NCI-H2227 (cell line): ENCODE measurements around the gene ARSI.

Experiments used
- DNase-seq: peaks from one replicate; lab custom pipeline; 2025; ENCODE audit not compliant: unreplicated experiment; lab: John Stamatoyannopoulos, UW

Gene ARSI

GRCh38 chr5:150309101-150309885 lies 6.6 kb upstream of the ARSI start:
- peak; percentile 74 for DNase-seq

DNA sequence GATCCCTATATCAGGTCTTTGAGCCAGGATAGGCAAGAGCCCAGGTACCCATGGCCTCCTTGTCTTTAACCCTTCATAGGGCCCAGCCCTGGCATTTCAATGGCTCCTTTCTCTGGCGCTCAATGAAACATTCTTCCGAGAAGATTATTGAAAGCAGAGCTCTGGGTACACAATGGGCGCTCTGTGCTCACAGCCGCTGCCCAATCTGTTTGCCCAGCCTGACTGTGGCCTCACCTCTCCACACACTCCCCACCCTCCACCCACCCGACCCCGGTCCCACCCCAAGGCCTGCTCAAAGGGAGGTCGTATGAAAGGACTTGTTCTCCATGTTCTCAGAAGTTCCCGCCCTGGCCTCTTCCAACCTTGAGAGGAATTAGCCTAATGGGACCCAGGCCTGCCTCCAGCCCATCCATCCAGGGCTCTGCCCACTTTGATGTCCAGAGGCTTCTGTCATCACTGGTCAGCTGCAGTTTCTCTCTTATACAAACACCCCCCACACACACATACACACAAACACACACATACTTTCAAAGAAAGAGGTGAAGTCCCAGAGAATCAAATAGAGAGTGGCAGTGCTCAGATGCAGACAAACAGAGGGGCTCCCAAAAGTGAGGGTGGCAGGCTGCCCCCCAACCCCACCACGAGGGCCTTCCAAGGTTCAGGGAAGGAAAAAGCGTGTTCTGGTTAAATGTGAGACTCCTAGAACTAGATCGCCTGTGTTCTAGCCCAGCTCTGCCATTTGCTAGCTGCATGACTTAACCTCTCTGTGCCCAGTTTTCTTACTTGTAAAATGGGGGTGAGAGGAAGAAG lies 5.1 kb upstream of the ARSI start:
- DNase-seq: no peak

GRCh38 chr5:150306775-150307174 lies 4.1 kb upstream of the ARSI start:
- DNase-seq: no peak

GRCh38 chr5:150305557-150305956 lies 2.9 kb upstream of the ARSI start:
- DNase-seq: no peak

DNA sequence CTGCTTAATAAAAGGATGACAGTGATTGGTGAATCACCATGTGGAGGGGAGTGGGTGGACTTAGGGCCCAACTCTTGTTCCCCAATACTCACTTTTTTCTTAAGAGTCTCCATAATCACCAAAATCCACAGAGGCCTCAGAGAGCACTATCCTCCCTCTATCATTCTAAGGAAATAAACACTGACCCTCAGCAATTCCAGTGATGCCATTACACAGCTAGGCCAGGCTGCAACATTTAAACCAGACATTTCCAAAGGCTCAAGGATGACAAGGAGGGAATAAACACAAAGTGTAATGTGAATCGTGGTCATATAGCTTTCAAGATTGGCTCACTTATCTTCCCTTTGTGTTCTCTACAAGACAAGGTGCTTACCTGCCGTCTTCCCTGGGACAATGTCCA lies 2.4 kb upstream of the ARSI start:
- DNase-seq: no peak

DNA sequence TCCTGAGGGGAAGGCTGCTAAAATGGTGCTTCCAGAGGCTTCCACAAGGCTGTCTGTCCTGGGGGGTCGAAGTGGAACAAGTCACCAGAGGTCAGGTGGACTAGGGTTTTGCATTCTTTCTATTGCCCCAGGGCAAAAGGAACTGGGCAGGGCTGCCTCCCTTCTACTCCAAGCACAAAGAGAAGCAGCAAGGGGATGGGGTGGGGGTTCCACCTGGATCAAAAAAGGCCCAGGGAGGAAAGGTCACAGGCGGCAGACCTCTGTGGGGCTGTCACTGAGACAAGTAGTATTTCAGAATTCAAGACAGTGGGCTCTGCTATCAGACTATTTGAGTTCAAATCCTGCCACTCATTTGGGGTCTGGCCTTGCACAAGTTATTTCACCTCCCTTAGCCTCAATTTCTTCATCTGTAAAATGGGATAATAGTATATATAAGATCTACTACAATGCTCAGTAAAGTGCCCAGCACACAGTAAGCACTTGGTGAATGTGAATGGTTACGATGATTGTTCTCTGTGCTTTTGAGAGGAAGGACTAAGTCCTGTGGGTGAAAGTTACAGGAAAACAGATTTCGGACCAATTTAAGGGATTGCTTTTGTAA lies 1.9 kb upstream of the ARSI start:
- DNase-seq: no peak

DNA sequence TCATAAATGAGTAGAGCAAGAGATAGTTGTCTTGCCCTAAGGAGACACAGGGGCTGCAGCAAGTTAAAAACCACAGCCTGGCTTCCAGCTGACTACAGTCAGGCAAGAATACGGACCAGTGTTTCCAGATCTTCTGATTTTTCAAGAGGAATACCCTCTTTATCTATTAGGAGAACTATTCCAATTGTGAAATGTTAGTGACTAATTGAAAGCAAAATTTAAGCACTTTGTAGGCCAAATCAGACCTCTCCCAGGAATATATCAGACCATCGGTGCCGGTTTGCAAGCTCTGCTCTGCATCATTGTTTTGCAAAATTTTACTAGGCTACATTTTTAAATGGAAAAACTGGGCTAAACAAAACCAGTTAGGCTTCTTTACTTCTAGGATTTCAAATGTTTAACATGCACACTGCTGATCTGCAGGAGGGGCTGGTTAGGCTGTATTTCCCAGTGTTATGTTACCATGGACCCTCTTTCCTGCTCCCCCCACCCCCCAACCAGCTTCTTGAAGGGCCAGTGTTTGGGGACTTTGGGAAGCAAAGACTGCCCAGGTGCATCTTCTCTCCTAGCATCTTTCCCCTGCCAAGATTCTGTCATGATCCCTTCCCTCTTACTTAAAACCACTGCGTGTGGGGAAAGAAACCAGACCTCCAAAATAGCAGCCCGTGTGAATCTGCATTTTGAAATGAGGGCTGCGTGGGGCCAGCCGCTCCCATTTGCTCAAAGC lies 1.1 kb upstream of the ARSI start:
- DNase-seq: no peak

- no peak for DNase-seq
Observed at GRCh38 chr5:150303070-150303615, 438 bp upstream of the ARSI start.

- no peak for DNase-seq
Observed at GRCh38 chr5:150301901-150302300, 804 bp downstream of the ARSI start.

DNA sequence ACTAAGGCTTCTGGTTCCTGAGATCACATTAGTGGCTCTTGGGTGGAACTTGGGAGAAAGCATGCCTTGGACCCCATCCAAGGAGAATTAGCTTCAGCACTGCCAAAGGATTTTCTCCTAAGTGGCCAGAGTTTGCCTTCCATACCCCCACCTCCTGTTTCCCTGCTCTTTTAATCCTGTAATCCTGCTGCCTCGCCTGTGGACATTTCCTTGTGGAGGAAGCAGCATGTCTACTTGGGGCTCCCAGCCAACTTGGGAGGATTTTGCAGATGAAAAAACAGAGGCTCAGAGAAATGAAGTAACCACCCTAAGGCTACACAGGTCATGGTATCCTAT lies 1.6 kb downstream of the ARSI start:
- DNase-seq: no peak

DNA sequence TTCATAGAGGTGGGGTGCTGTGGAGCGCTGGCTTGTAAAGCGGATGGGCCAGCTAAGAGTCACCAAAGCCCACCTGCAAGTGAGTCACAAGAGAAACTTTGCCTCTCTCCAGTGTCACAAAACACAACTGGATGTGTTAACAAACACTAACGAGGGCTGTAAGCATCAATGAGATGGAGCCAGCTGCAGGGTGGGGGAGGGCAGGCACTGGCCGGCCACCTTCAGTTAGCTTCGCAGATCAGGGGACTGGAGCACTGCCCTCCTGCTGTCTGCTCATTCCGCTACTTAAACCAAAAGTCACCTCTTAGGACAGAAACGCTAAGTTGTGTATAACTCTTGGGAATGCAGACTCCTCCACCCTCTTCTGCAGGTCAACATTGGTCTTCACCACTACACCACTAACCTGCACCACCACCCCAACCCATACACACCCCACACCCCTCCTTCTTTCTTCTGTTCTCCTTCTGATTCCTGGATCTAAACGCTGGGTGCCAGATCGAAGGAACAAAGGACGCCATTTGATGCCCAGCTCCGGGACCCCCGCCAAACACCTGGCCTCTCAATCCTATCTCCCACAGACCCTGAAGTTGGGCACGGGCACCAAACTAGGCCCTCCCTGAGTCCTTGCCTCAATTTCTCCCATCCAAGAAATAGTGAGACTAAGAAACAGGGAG lies 2.1 kb downstream of the ARSI start:
- no peak for DNase-seq

DNA sequence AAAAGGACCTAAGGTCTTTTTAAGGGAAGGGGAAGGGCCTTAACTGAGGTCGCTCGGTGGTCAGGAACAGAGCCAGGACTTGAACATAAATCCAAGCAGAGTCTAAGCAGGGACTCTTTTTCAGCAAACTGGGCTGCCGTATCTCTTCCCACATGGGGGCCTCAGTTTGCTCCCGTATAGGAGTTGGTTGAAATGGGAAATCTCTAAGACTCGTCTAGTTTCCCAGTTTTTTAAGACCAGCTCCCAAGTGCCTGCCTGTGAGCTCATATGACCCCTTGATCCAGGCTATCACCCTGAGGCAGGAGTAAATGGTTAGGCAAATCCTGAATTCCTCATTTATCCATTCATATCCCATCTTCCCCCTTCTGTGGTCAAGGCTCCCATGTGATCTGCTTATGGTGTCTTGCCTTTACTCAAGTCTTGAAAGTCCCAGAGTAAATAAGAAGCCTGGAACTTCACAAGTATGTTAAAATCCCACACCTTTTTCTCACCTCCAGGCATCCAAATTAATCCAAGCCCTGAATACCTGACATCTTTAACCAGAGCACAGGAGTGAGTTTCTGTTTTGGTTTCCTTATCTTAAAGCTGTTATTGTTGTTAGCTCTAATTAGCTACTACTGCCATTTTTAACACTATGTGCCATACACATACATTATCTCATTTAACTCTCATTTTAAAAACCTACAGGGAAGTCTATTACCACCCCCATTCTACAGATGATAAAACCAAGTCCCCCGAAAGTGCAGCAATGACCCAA lies 3.0 kb downstream of the ARSI start:
- no peak for DNase-seq

DNA sequence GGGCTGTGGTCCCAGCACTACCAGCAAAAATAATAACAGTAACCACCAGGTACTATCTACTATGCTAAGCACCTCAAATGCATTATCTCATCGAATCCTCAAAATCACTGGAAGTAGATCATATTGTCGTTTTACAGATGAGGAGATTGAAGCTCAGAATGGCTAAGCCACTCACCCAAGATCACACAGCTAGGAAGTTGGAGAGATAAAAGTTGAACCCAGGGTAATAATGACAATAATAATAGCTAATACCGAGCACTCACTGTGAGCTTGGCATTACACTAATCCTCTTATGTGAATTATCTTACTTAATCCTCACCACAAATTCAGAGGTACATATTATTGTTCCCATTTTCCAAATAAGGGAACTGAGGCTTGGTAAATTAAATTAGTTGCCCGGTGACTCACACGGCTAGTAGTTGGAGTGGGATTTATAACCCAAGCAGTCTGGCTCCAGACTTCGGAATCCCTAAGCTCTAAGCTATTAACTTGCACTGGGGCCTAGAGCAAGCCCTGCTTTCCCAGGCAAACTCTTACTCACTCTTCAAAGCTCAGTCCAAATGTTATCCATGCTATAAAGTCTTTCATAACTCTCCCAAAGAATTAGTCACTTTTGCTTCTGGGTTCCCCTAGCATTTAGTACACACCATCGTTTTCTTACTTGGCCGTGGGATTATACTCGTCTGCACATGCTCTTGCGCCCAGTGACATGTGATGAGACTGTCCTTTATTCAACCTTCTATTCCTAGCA lies 3.8 kb downstream of the ARSI start:
- DNase-seq: no peak

DNA sequence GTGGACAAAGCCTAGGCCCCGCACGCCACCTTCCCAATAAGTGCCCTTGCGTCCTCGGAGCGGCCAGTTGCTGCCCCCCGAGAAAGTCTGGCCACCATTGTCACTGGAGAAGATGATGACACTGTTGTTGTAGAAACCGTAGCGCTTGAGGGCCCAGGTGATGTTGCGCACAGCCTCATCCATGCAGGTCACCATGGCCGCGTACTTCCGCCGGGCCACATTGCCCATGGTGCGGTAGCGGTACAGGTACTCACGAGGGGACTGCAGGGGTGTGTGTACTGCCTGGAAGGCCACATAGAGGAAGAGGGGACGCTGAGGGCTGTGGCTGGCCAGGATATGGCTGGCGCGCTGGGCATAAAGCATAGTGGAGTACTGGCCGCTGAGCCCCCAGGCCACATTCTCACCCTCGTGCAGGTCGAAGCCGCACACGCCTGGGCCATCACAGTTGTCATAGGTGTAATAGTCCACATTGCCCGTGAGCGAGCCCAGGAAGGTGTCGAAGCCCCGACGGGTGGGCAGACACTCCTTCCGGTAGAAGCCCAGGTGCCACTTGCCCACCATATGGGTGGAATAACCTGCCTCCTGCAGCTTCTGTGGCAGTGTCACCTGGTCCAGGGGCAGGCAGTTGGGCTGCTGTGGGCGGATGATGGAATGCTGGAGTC lies 4.6 kb downstream of the ARSI start:
- DNase-seq: no peak

GRCh38 chr5:150297236-150297890 lies 5.3 kb downstream of the ARSI start:
- DNase-seq: no peak

- no peak for DNase-seq
Observed at GRCh38 chr5:150296496-150296895, 6.2 kb downstream of the ARSI start.

GRCh38 chr5:150295741-150296486 lies 6.8 kb downstream of the ARSI start:
- DNase-seq: no peak
